ENCODE data around the gene DMD.

DMD gene

GRCh38 chrX:31209005-31209628 lies 2002.2 kb downstream of the DMD start:
- no peak overlapping the region for H3K4me3 ChIP-seq (ENCODE audit: low read depth, low read length)
- no peak for TF ChIP-seq CTCF (IDR thresholded peaks at IDR 0.05; ENCODE audit: low read depth, low read length)

DNA sequence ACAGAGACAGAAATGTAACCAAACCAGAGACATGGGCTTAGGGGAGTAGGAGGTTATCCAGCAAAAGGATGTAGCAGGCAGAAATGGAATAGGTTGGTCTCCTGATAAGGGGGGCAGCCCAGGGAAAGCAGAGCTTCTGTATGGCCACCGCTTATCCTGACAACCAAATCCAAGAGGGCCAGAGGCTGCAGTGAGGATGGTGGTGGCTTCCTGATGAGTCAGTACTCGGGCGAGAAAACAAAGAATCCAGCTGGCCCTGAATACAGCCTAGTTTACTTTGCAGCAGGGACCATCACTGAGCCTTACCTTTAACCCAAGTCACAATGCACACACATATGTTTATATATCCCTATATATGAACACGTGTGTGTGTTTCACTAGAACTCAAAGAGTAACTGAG lies 2009.8 kb downstream of the DMD start:
- TF ChIP-seq CTCF (IDR thresholded peaks at IDR 0.05; ENCODE audit: low read depth, low read length) = no peak
- no peak overlapping the region for H3K4me3 ChIP-seq (ENCODE audit: low read depth, low read length)

GRCh38 chrX:31200430-31200829 lies 2010.9 kb downstream of the DMD start:
- no peak for TF ChIP-seq CTCF (IDR thresholded peaks at IDR 0.05; ENCODE audit: low read depth, low read length)
- H3K4me3 ChIP-seq (ENCODE audit: low read depth, low read length) = no peak overlapping the region

DNA sequence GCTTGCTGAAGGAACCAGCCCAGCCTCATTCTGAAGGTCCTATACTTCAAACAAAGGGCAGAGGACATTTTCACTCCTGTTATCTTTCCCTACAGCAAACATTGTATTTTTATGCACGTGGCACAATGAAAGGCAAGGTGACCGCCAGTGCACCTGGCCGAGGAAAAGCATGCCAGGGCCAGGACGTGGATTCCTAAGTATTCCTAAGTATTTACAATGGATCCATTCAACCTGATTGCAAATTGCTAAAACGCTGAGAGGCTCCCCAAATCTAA lies 2011.6 kb downstream of the DMD start:
- TF ChIP-seq CTCF (IDR thresholded peaks at IDR 0.05; ENCODE audit: low read depth, low read length) = no peak
- H3K4me3 ChIP-seq (ENCODE audit: low read depth, low read length) = no peak overlapping the region

GRCh38 chrX:31199056-31199839 lies 2012.1 kb downstream of the DMD start:
- TF ChIP-seq CTCF (IDR thresholded peaks at IDR 0.05; ENCODE audit: low read depth, low read length) = no peak
- no peak overlapping the region for H3K4me3 ChIP-seq (ENCODE audit: low read depth, low read length)

DNA sequence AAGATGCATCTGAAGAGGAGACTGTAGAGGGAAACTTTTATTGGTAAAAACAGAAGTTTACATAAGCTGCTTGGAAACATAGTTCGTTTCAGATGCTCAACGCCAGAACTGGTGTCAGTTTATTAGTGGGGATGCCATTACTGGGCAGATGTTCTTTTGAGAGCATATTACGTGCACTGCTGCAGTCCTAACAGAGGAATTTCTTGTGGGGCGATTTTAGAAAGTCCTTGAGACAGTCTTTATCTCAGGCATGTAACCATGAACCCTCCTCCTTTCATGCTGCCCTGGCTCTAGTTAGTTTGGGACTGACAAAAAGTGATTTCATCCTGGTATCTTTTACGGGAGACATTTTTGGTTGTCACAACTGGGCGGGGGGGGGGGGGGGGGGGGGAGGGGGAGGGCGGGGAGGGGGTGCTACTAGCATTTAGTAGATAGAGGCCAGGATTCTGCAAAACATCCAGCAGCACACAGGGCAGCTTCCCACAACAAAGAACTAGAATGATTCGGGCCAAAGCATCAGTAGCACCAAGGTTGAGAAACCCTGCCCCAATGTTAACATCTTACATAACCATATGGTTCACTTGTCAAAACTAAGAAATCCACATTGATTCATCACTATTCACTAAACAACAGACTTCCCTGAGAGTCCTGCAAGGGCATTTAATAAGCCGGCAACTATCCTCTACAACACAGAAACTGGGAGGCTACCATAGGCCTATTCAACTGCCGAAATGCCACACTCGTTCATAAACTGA lies 2021.0 kb downstream of the DMD start:
- H3K4me3 ChIP-seq (ENCODE audit: low read depth, low read length) = no peak overlapping the region
- no peak for TF ChIP-seq CTCF (IDR thresholded peaks at IDR 0.05; ENCODE audit: low read depth, low read length)

Measured in WI38 (cell line).